ENCODE measurements around the gene C6orf132. TPM values are rescaled to one million over a fixed set of nuclear protein-coding genes. Genes with fewer than 3 reads are reported as not detected.

Gene C6orf132
- total RNA-seq, 5 donors from 2014 or later (not counting 1 experiment from before 2014, with no cell fraction given): 0.05 to 0.18 (median 0.08) TPM; not detected in 1

DNA sequence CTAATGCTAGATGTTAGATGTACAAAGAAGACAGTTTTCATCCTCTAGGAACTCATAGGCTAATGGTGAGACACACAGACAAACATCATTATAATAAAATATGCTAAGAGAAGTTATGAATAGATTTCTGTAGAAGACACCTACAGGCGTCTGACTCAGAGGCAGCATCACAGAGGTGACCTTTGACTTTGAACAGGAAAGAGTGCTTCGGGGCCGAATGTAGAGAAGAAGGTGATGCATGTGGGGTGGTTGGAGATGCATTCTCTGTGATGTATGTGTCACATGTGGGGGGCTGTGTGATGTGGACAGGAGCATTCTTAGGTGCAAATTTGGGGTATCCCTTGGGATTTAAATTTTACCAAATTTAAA is 37.5 kb upstream of the C6orf132 start:
- no peak for DNase-seq
- Histone ChIP-seq H3K4me3 (ENCODE audit: control insufficient read depth in 1 of 2, extremely low read depth in 1 of 2, low read length in 1 of 2) (no peak overlapping the region), H3K4me1 (ENCODE audit: control insufficient read depth in 1 of 2, extremely low read depth in 1 of 2, insufficient read depth in 2 of 2, low read length in 2 of 2) (peaks cover 0 to 7% of the 10 kb centered on the region in 2 experiments), H3K27me3 (replicated peaks in 1 of 2; ENCODE audit: control insufficient read depth in 2 of 2, extremely low read depth in 1 of 2, insufficient read depth in 2 of 2, low read length in 1 of 2) (peaks cover 0 to 18% of the 10 kb centered on the region in 2 experiments), H3K36me3 (ENCODE audit: control insufficient read depth in 2 of 2, extremely low read depth in 1 of 2, insufficient read depth in 1 of 2, low read length in 1 of 2) (no peaks in the 10 kb centered on the region), H3K9me3 (no peaks in the 10 kb centered on the region), H3K27ac (ENCODE audit: low read length) (no peak overlapping the region)
- Mint-ChIP-seq H3K9me3 (no peaks in the 10 kb centered on the region), H3K4me3 (no peak overlapping the region), H3K27ac (no peak overlapping the region), H3K36me3 (peaks cover under 1% of the 10 kb centered on the region), H3K4me1 (peaks cover 0 to 4% (median 2%) of the 10 kb centered on the region in 3 donors), H3K27me3 (peaks cover 11 to 20% of the 10 kb centered on the region in 2 donors)
- no peak for ATAC-seq (replicated peaks in 1 of 4)
- 17% methylated on average over 2 of the region's 3 CpGs for WGBS (ENCODE audit: insufficient coverage)
- CTCF ChIA-PET: no interaction called here
- POLR2A ChIA-PET: no interaction called here

DNA sequence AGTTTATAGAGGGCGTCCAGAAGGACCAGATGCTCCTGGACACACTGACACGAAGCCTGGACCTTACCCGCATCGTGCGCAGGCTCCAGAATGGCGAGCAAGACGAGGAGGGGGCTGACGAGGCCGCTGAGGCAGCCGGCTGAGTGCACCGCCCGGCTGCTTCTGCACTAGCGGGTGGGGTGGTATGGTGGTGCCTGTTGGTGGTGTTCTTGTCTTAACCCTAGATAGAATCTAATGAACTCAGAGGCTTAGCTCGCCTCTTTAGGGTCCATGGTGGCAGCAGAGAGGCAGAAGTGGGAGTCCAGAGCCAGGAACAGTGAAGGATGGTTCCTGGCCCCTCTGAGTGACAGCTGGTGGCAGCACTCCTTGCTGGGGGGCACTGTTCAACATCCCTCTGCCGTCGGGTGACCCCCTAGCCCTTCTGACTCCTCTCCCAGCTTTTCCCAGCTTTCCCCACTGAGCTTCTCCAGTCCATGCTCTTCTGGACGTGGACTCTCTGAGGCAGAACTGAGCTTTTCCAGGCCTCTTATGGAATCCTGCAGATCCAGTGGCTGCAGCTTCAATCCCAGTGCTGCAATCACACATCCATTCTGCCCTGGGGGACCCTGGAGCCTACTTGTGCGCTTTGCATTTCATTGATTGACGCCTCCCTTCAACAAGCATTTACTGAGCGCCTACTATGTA is 37.0 kb upstream of the C6orf132 start:
- H3K27ac Mint-ChIP-seq: no peak overlapping the region
- WGBS (ENCODE audit: insufficient coverage): 89% methylated on average over 17 of the region's 20 CpGs
- DNase-seq: no peak
- ChIA-PET POLR2A (no interaction called here), CTCF (interaction anchor here in 1 of 2 donors (1.0 kb wide), 1 partner anchor 332 kb away, joined by 3 read pairs; no protein-coding TSS in a partner anchor)
- Histone ChIP-seq H3K4me1 (ENCODE audit: control insufficient read depth in 1 of 2, extremely low read depth in 1 of 2, insufficient read depth in 2 of 2, low read length in 2 of 2) (peaks cover 0 to 7% of the 10 kb centered on the region in 2 experiments), H3K4me3 (ENCODE audit: control insufficient read depth in 1 of 2, extremely low read depth in 1 of 2, low read length in 1 of 2) (no peak overlapping the region), H3K27ac (ENCODE audit: low read length) (no peak overlapping the region), H3K36me3 (ENCODE audit: control insufficient read depth in 2 of 2, extremely low read depth in 1 of 2, insufficient read depth in 1 of 2, low read length in 1 of 2) (no peaks in the 10 kb centered on the region), H3K9me3 (no peaks in the 10 kb centered on the region), H3K27me3 (replicated peaks in 1 of 2; ENCODE audit: control insufficient read depth in 2 of 2, extremely low read depth in 1 of 2, insufficient read depth in 2 of 2, low read length in 1 of 2) (peaks cover 0 to 18% of the 10 kb centered on the region in 2 experiments)
- H3K36me3 Mint-ChIP-seq: no peaks in the 10 kb centered on the region
- peaks cover 0 to 4% (median 2%) of the 10 kb centered on the region in 3 donors for H3K4me1 Mint-ChIP-seq
- H3K9me3 Mint-ChIP-seq: no peaks in the 10 kb centered on the region
- H3K27me3 Mint-ChIP-seq: peaks cover 11 to 23% of the 10 kb centered on the region in 2 donors
- H3K4me3 Mint-ChIP-seq: no peak overlapping the region
- no peak for ATAC-seq (replicated peaks in 1 of 4)

DNA sequence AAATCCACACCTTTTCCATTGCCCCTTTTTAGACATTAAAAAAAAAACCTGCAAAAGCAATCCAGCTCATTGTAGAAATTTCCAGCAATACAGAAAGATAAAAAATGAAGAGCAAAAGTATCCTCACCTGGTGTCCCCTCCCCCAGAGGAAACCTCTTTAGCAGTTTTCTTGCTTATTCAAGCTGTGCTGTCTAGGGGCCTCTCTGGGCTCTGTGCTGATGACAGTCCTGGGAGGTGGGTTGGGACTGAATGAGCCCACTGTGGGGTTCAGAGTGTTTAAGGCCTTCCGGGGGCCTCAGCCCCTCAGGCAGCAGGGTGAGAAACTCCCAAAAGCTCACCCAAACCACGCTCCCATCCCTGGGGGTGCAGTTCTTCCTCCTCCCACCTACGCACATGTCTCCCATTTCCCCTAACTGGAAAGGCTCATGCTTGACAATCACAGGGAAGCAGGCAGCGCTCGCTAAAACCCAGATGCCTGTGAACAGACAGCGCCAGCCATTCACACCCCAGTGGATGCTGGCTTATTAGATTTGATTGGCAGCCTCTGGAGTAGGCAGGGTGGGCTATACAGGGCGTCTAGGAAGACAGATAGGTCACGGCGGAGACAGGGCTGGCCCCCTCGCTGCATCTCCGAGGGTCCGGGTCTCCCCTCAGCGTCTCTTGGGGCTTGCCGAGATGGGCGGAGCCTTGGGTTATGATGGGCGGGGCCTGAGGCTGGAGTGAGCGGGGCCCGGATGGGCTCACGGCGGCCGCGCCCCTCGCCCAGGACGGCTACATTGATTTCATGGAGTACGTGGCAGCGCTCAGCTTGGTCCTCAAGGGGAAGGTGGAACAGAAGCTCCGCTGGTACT is 35.3 kb upstream of the C6orf132 start:
- Mint-ChIP-seq H3K4me3 (peak overlapping the region in 2 of 3 donors; percentile 9 to 17), H3K4me1 (peaks cover 0 to 4% (median 2%) of the 10 kb centered on the region in 3 donors)
- peak in 3 of 4 experiments; percentile 13 to 68 (median 59) for ATAC-seq (replicated peaks in 1 of 4)

DNA sequence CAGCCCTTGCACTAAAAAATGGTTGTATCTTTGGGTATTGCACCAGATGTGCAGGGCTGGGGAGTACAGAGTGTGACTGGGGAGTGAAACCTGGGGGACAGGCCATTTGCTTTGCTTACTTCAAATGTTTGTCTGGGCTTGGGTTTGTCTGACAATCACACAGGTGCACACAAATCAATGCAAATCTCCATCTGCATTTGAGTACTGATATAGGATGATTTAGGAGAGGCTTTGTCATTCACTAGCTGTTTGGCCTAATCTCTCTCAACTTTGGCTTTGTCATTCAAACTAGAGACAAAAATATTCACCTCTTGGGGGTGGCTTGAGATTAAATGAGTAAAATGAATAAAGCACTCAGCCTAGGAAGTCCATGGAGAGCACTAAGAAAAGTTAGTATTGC is 34.6 kb upstream of the C6orf132 start:
- H3K27me3 ChIP-seq (replicated peaks in 1 of 2; ENCODE audit: control insufficient read depth in 2 of 2, extremely low read depth in 1 of 2, insufficient read depth in 2 of 2, low read length in 1 of 2): peaks cover 0 to 15% of the 10 kb centered on the region in 2 experiments
- ATAC-seq (replicated peaks in 1 of 4) (no peak), DNase-seq (no peak)
- POLR2A ChIA-PET: no interaction called here
- H3K9me3 ChIP-seq: no peaks in the 10 kb centered on the region
- Mint-ChIP-seq H3K36me3 (no peaks in the 10 kb centered on the region), H3K27me3 (peaks cover 11 to 24% of the 10 kb centered on the region in 2 donors), H3K9me3 (no peaks in the 10 kb centered on the region), H3K27ac (no peak overlapping the region), H3K4me3 (no peak overlapping the region), H3K4me1 (peaks cover 0 to 4% (median 2%) of the 10 kb centered on the region in 3 donors)
- no peak overlapping the region for H3K4me3 ChIP-seq (ENCODE audit: control insufficient read depth in 1 of 2, extremely low read depth in 1 of 2, low read length in 1 of 2)
- CTCF ChIA-PET: no interaction called here
- H3K27ac ChIP-seq (ENCODE audit: low read length): no peak overlapping the region
- no peaks in the 10 kb centered on the region for H3K36me3 ChIP-seq (ENCODE audit: control insufficient read depth in 2 of 2, extremely low read depth in 1 of 2, insufficient read depth in 1 of 2, low read length in 1 of 2)
- peaks cover 0 to 7% of the 10 kb centered on the region in 2 experiments for H3K4me1 ChIP-seq (ENCODE audit: control insufficient read depth in 1 of 2, extremely low read depth in 1 of 2, insufficient read depth in 2 of 2, low read length in 2 of 2)

More for the DNA sequence above, 35.3 kb upstream of the C6orf132 start:
- DNase-seq: peak in 10 of 35 experiments; percentile 7 to 20 (median 15)
- peaks cover 0 to 15% of the 10 kb centered on the region in 2 experiments for H3K27me3 ChIP-seq (replicated peaks in 1 of 2; ENCODE audit: control insufficient read depth in 2 of 2, extremely low read depth in 1 of 2, insufficient read depth in 2 of 2, low read length in 1 of 2)
- no peak overlapping the region for H3K27ac Mint-ChIP-seq
- H3K4me1 ChIP-seq (ENCODE audit: control insufficient read depth in 1 of 2, extremely low read depth in 1 of 2, insufficient read depth in 2 of 2, low read length in 2 of 2): peaks cover 0 to 7% of the 10 kb centered on the region in 2 experiments
- H3K27ac ChIP-seq (ENCODE audit: low read length): no peak overlapping the region
- H3K36me3 ChIP-seq (ENCODE audit: control insufficient read depth in 2 of 2, extremely low read depth in 1 of 2, insufficient read depth in 1 of 2, low read length in 1 of 2): no peaks in the 10 kb centered on the region
- H3K36me3 Mint-ChIP-seq: no peaks in the 10 kb centered on the region
- H3K27me3 Mint-ChIP-seq: peaks cover 11 to 24% of the 10 kb centered on the region in 2 donors
- no peak overlapping the region for H3K4me3 ChIP-seq (ENCODE audit: control insufficient read depth in 1 of 2, extremely low read depth in 1 of 2, low read length in 1 of 2)
- H3K9me3 Mint-ChIP-seq: no peaks in the 10 kb centered on the region
- CTCF ChIA-PET: no interaction called here
- POLR2A ChIA-PET: no interaction called here
- H3K9me3 ChIP-seq: no peaks in the 10 kb centered on the region
- WGBS (ENCODE audit: insufficient coverage): 34% methylated on average over 24 of the region's 27 CpGs

DNA sequence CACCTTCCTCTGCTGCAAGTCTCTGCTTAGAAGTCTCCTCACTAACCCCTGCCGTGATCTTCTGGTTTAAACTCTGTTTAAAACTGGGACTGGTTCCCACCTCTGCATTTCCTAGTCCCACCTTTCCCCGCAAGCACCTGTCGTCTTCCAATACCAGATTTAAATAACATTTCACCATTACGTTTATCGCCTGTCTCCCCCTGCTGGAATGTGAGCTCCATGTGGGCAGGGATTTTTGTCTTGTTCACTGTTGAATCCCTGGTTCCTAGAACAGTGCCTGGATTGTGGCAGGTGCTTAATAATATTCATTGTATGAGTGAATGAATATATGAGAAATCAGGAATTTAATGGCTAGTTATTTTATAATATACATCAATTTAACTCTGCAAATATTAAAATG is 33.4 kb upstream of the C6orf132 start:
- ChIA-PET CTCF (no interaction called here), POLR2A (no interaction called here)
- no peak overlapping the region for H3K4me3 Mint-ChIP-seq
- H3K4me1 Mint-ChIP-seq: peaks cover 0 to 4% (median 2%) of the 10 kb centered on the region in 3 donors
- ATAC-seq (replicated peaks in 1 of 4) (no peak), DNase-seq (peak in 1 of 35 experiments; percentile 11)
- peaks cover 8 to 22% of the 10 kb centered on the region in 2 donors for H3K27me3 Mint-ChIP-seq
- 72% methylated on average over 2 of the region's 5 CpGs for WGBS (ENCODE audit: insufficient coverage)
- Histone ChIP-seq H3K27me3 (replicated peaks in 1 of 2; ENCODE audit: control insufficient read depth in 2 of 2, extremely low read depth in 1 of 2, insufficient read depth in 2 of 2, low read length in 1 of 2) (peaks cover 0 to 15% of the 10 kb centered on the region in 2 experiments), H3K9me3 (no peaks in the 10 kb centered on the region), H3K4me3 (ENCODE audit: control insufficient read depth in 1 of 2, extremely low read depth in 1 of 2, low read length in 1 of 2) (no peak overlapping the region), H3K4me1 (ENCODE audit: control insufficient read depth in 1 of 2, extremely low read depth in 1 of 2, insufficient read depth in 2 of 2, low read length in 2 of 2) (peaks cover 0 to 7% of the 10 kb centered on the region in 2 experiments), H3K27ac (ENCODE audit: low read length) (no peak overlapping the region), H3K36me3 (ENCODE audit: control insufficient read depth in 2 of 2, extremely low read depth in 1 of 2, insufficient read depth in 1 of 2, low read length in 1 of 2) (no peaks in the 10 kb centered on the region)
- no peaks in the 10 kb centered on the region for H3K9me3 Mint-ChIP-seq
- H3K27ac Mint-ChIP-seq: no peak overlapping the region
- no peaks in the 10 kb centered on the region for H3K36me3 Mint-ChIP-seq

DNA sequence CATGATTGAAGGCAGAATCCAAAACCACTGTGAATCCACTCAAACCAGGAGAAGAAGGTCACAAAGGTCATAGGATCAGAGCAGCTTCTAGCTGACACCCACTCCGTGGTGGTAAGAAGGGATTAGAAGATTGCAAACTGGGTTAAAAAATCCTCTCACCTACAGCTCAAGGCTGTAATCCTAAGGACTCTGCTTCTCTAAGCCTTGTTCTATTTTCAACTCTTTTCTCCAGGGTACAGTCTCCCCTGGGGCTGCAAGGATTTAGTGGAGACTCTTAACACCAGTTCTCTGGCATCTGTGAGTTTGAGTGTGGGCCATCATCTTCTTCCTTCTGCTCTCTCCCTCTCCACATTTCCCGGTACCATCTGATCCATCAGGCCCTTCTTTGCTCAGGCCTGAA is 30.7 kb upstream of the C6orf132 start, which contains the start of gene GUCA1A:
GUCA1A (plus strand) TSS at position 264 of the 400 bp plus-strand sequence. CDS start 250 bp downstream, outside the sequence.
- H3K27ac ChIP-seq (ENCODE audit: low read length): no peak within 1 kb of the TSS
- ATAC-seq (replicated peaks in 1 of 4) (no peak), DNase-seq (no peak)
- no peaks in the 10 kb centered on the region for H3K36me3 ChIP-seq (ENCODE audit: control insufficient read depth in 2 of 2, extremely low read depth in 1 of 2, insufficient read depth in 1 of 2, low read length in 1 of 2)
- POLR2A ChIA-PET: no interaction called here
- H3K4me1 Mint-ChIP-seq: peaks cover 0 to 3% (median under 1%) of the 10 kb centered on the region in 3 donors
- no peaks in the 10 kb centered on the region for H3K9me3 ChIP-seq
- peaks cover 0 to 12% of the 10 kb centered on the region in 2 donors for H3K27me3 Mint-ChIP-seq
- no peaks in the 10 kb centered on the region for H3K36me3 Mint-ChIP-seq
- no CpG with 5 or more reads among the region's 2 CpGs for WGBS (ENCODE audit: insufficient coverage)
- CTCF ChIA-PET: no interaction called here
- H3K27me3 ChIP-seq (replicated peaks in 1 of 2; ENCODE audit: control insufficient read depth in 2 of 2, extremely low read depth in 1 of 2, insufficient read depth in 2 of 2, low read length in 1 of 2): peaks cover 0 to 6% of the 10 kb centered on the region in 2 experiments
- H3K27ac Mint-ChIP-seq: no peak within 1 kb of the TSS
- peaks cover 0 to 5% of the 10 kb centered on the region in 2 experiments for H3K4me1 ChIP-seq (ENCODE audit: control insufficient read depth in 1 of 2, extremely low read depth in 1 of 2, insufficient read depth in 2 of 2, low read length in 2 of 2)
- H3K4me3 Mint-ChIP-seq: no peak within 1 kb of the TSS
- H3K9me3 Mint-ChIP-seq: no peaks in the 10 kb centered on the region
- no peak within 1 kb of the TSS for H3K4me3 ChIP-seq (ENCODE audit: control insufficient read depth in 1 of 2, extremely low read depth in 1 of 2, low read length in 1 of 2)
